ENCODE measurements around the gene SH3GLB1.

Gene SH3GLB1

GRCh38 chr1:86775395-86775794, 71.0 kb downstream of the SH3GLB1 start:
- H3K27ac Mint-ChIP-seq: no peak overlapping the region
- H3K9me3 Mint-ChIP-seq: no peaks in the 10 kb centered on the region

DNA sequence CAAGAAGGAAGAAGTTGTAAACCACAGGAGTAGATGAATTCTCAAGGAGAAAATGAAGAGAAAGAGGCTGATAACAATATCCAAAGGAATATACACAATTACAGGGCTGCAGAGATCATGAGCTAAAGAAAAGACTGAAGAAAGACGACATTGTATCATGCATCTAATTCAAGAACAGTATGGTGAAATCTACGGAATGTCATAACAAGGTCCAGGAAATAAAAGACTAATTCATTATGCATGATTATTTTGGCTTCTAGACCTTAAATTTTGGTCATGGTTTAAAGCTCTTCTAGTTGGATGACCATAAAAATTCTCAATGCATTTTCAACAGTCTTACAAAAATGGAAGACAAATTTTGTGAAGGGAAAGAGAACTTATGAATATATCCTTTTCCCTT, 71.7 kb downstream of the SH3GLB1 start:
- Mint-ChIP-seq H3K27ac (no peak overlapping the region), H3K36me3 (ENCODE audit: low read depth) (no peaks in the 10 kb centered on the region), H3K4me1 (ENCODE audit: low read depth) (peaks cover 22% of the 10 kb centered on the region), H3K9me3 (no peaks in the 10 kb centered on the region), H3K4me3 (no peak overlapping the region), H3K27me3 (no peaks in the 10 kb centered on the region)

More at GRCh38 chr1:86775395-86775794, 71.0 kb downstream of the SH3GLB1 start:
- Mint-ChIP-seq H3K27me3 (no peaks in the 10 kb centered on the region), H3K4me3 (no peak overlapping the region), H3K36me3 (ENCODE audit: low read depth) (no peaks in the 10 kb centered on the region), H3K4me1 (ENCODE audit: low read depth) (peaks cover 22% of the 10 kb centered on the region)

- Mint-ChIP-seq H3K4me1 (ENCODE audit: low read depth) (peaks cover 10% of the 10 kb centered on the region), H3K27ac (no peak overlapping the region), H3K27me3 (no peaks in the 10 kb centered on the region), H3K9me3 (no peaks in the 10 kb centered on the region), H3K36me3 (ENCODE audit: low read depth) (no peaks in the 10 kb centered on the region), H3K4me3 (no peak overlapping the region)
Observed at GRCh38 chr1:86778569-86779239, 74.3 kb downstream of the SH3GLB1 start.

- Mint-ChIP-seq H3K27me3 (no peaks in the 10 kb centered on the region), H3K4me3 (no peak overlapping the region), H3K4me1 (ENCODE audit: low read depth) (peaks cover 2% of the 10 kb centered on the region), H3K36me3 (ENCODE audit: low read depth) (no peaks in the 10 kb centered on the region), H3K9me3 (no peaks in the 10 kb centered on the region), H3K27ac (no peak overlapping the region)
Observed at GRCh38 chr1:86779308-86780191, 75.2 kb downstream of the SH3GLB1 start.

DNA sequence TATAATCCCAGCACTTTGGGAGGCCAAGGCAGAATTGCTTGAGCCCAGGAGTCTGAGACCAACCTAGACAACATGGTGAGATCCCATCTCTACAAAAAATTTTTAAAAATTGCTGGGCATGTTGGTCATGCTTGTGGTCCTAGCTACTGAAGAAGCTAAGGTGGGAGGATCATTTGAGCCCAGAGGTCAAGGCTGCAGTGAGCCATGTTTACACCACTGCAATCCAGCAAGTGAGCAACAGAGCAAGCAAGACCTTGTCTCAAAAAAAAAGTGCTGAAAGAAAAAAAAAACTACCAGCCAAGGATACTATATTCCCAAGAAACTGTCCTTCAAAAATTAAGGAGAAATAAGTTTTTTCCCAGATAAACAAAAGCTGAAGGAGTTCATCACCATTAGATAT, 78.1 kb downstream of the SH3GLB1 start:
- no peaks in the 10 kb centered on the region for H3K9me3 Mint-ChIP-seq
- H3K27me3 Mint-ChIP-seq: no peaks in the 10 kb centered on the region
- H3K36me3 Mint-ChIP-seq (ENCODE audit: low read depth): no peaks in the 10 kb centered on the region
- no peaks in the 10 kb centered on the region for H3K4me1 Mint-ChIP-seq (ENCODE audit: low read depth)
- H3K27ac Mint-ChIP-seq: no peak overlapping the region
- no peak overlapping the region for H3K4me3 Mint-ChIP-seq

DNA sequence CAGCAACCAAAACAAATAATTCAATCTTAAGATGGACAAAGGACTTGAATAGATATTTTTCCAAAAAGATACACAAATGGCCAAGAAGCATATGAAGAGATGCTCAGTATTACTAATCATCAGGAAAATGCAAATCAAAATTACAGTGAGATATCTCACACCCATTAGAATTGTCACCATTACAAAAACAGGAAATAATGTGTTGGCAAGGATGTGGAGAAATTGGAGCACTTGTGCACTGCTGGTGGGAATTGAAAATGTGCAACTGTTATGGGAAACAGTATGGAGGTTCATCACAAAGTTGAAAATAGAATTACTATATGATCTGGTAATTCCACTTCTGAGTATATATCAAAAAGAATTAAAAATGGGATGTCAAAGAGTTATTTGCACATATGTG, 83.2 kb downstream of the SH3GLB1 start:
- Mint-ChIP-seq H3K9me3 (no peaks in the 10 kb centered on the region), H3K27ac (no peak overlapping the region), H3K4me3 (no peak overlapping the region), H3K4me1 (ENCODE audit: low read depth) (no peaks in the 10 kb centered on the region), H3K27me3 (no peaks in the 10 kb centered on the region), H3K36me3 (ENCODE audit: low read depth) (no peaks in the 10 kb centered on the region)

GRCh38 chr1:86788300-86789206, 84.2 kb downstream of the SH3GLB1 start:
- H3K9me3 Mint-ChIP-seq: no peaks in the 10 kb centered on the region
- no peaks in the 10 kb centered on the region for H3K27me3 Mint-ChIP-seq
- H3K4me1 Mint-ChIP-seq (ENCODE audit: low read depth): no peaks in the 10 kb centered on the region
- H3K27ac Mint-ChIP-seq: no peak overlapping the region
- no peak overlapping the region for H3K4me3 Mint-ChIP-seq
- H3K36me3 Mint-ChIP-seq (ENCODE audit: low read depth): no peaks in the 10 kb centered on the region

GRCh38 chr1:86795316-86795715, 90.9 kb downstream of the SH3GLB1 start:
- Mint-ChIP-seq H3K9me3 (no peaks in the 10 kb centered on the region), H3K27ac (no peak overlapping the region), H3K4me1 (ENCODE audit: low read depth) (no peaks in the 10 kb centered on the region), H3K36me3 (ENCODE audit: low read depth) (no peaks in the 10 kb centered on the region), H3K4me3 (no peak overlapping the region), H3K27me3 (no peaks in the 10 kb centered on the region)

Data from stimulated activated naive CD8-positive, alpha-beta T cell treated with anti-CD3 and anti-CD28 coated beads, Interleukin-15, Interleukin-2, amounts not matched to agents 100 ng/mL and 50 ng/mL, for 24 hours (primary cell).